Loucy (cell line): ENCODE measurements around the gene ADARB2.

Experiments used
- CTCF ChIP-seq: fragments of 200-600 bp; sonication (generic); conservative IDR thresholded peaks from 2 replicates; pipeline ENCODE4 v1.5.1; 2014; ENCODE audit warnings: mild to moderate bottlenecking, antibody characterized with exemption, low read length
- EZH2phosphoT487 ChIP-seq: fragments of 200-600 bp; IDR thresholded peaks from 2 replicates; pipeline ENCODE4 v1.6.1; 2018; ENCODE audit warnings: antibody characterized with exemption, mild to moderate bottlenecking, moderate library complexity, borderline replicate concordance

- TF ChIP-seq CTCF (no peak), EZH2phosphoT487 (no peak)
These were observed 215.1 kb downstream of the ADARB2 start for GRCh38 chr10:1522237-1522636.
